Measurements from ENCODE around the gene MAB21L3.

The MAB21L3 gene

DNA sequence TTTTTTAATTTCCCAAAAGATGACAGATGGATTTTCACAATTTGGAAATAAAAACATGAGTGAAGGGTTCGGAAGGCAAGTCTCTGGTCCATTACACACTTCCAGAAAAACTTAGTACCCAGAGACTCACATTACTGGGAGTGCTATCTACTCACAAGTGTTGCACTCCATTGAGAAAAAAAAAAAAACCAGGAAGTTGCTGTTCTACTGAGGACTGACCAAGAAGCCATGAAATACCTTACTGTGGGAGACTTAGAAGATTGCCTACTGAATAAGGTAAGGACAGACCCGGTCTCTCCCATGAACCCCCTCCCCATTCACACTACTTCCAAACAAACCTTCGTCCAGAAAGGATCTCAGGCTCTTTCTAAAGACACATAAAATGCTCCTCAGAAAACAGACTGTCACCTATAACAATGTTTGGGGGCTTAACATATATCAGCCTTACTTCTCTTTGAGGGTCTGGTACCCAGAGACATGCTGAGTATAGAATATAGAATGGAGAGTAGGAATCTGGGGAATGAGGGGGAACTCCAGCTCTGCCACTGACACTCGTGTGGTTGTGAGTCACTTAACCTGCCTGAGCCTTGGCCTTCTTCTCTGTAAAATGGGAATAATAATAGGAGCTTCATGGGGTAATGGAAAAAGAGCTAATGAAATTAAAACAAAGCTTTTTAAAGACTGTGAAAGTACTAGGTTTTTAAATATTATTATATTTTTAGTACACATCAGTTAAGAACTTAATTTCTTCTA is 1.4 kb downstream of the MAB21L3 start:
- no peak for DNase-seq

DNA sequence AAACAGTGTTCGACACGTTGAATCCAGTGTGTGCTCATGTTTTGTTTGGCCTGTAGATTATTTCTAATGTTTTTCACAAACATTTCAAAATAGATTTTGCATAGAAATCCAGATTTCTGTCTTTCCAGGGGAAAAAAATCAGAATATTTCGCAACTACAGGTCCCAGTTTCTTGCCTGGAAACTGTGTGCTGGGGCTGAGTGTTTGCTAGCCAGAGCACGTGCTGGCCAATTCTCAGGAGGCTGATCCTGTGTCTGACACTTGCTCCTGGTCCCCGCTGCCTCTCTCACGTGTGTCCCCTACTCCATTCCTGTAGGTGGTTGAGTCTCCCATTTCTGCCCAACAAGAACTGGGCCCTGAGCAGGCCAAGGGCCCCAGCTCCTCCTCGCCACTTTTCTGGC is 2.4 kb downstream of the MAB21L3 start:
- DNase-seq, result no peak

DNA sequence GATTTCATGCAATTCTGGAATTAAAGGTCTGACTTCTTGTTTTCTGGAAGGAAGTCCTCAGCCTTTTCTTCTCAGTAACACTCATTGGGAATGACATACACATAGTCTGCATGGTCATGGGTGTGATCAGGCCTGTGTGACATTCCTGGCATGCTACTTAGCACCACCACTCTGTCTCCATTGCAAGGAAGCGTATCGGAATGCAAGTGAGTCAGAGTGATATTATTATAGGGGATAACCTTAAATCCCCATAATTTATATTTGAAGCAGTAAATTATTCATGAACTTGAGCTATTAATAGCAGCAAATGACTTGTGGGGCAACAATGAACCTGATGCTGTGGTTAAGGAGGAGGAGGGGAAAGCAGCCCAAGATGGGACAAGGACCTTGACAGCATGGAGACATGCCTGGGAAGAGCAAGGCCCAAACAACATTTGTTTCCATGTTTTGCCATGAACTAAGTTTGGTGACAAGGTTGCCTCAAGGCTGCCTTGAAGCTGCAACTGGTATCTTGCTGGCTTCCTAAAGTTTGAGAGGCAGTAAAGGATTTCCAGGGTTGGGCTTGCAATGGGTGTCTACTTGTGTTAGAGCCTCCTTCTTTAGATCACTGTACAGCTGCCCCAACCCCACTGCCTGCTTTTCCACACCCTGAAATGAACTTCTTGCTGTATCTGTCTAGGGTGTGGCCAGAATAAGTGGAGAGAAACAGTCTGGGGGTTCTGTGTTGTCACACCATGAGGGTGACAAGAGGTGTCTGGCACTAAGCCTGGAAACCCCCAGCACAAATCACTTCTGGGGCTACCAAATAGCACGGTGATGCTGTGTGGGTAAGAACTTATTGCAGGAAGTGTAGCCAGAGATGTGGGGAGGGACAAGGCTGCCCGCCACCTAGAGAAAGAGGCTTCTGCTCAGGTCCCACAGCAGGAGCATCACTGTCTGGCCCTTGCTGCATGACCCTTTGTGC is 4.6 kb downstream of the MAB21L3 start:
- DNase-seq, result no peak

DNA sequence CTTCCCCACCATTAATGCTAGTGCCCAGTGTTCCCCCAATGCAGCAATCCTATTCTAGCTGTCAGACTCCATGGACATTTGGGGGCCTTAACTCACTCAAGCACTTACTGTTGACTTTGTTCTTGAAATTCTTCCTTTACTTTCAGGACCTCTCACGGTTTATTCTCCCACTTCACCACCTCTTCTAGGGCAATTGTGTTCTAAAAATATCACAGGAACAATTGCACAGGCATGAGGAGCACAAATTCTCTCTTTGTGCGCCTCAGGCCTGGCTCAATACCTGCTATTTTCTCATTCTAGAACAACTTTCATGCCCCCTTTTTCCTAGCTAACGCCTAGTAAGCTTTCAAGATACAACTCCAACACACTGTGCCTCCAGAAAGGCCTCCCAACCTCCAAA is 7.3 kb downstream of the MAB21L3 start:
- no peak for DNase-seq

DNA sequence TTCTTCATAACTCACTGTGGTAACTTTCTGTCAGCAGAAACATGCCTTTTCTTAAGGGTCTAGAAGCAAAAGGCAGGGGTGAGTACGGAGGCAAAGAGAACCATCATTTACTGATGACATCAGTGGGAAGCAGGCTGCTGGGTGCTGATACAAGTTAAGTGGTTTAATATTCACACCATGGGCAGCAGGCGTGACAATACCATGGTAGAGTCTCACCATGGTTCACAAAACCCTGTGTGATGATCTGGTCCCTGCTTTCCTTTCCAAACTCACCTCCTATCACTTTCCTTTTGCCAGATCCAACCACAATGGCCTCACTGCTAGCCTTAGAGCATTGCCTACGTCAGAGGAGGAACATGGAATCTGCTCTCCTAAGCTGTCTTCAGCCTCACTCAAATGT is 8.7 kb downstream of the MAB21L3 start:
- DNase-seq, result no peak

DNA sequence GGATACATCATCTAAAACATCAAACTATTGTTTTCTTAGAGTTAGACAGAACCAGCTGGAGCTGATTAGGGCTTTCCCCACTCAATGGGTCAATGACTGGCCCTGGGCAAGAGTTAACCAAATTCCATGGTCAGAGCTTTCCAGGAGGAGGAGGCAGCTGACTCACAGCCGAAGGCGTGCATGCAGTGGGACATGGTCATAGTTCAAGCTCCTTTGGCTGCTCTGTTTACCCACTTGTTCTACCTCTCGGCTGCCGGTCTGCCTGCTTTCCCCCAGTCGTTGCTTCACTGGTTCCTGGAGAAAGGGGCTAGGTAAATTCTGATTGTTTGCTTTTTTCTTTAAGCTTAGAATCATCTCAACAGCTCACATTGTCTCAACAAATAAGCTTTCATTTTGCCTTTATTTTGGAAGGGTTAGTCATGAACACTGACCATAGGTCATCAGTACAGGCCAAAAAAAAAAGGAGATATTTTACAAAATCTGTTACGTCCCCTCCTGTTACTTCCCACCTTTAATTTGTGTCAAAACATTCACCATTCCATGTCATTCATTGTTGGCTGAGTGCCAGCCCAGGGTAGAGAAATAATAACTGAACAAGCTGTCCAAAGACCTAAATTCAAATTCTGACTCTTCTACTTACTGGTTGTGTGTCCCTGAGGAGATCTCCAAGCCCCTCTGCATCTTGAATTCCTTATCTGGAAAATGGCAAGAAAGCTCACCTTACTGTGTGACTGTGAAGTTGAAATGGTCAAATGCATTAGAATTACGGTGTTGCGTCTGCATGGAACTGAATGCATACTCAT is 12.0 kb downstream of the MAB21L3 start:
- DNase-seq, result no peak

DNA sequence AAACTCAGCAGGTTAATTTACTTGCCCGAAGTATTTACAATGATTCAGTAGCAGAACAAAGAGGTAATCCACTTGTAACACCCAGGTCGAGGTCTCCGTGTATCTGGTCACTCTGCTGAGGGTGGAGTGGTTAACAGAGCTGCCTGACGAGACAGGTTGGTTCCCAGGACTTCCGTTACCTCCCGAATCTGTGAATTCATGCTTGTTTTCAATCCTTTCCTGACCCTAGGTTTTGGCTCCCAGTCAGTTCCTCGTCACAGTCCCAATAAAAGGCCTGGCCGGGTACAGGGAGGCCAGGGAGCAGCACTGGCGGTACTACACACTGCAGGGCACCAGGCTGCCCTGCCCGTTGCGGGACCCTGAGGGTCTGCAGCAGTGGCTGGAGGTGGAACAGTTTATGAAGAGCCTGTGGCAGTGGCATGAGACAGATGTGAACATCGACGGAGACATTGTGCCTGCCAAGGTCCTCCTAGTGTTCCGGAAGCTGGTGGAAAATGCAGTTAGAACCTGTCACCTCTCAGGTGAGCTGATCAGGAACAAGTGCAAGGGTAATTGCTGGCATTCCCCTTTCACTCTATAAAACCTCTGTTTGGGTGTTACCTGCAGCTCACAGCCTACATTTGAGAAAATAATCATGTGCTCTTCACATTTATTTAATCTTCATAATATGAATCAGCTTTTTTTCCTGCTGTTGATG is 12.8 kb downstream of the MAB21L3 start:
- no peak for DNase-seq

DNA sequence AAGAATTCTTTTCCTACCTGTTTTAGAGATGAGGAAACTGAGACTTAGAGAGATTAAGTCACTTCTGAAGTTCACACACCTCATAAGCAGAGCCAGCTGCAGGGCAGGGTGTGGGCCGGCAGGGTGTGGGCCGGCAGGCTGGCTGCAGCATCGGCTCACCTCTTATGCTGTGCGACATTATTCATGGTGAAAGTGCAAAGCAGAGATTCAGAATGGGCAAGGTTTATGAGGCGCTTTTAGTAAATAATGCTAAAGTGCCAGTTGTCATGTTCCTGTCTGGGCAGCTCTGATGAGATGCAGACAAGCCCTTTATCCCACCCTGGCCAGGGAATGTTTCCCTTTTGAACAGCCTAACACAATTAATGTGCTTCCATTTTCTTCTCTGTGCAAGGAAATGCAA is 14.6 kb downstream of the MAB21L3 start:
- DNase-seq, result no peak

DNA sequence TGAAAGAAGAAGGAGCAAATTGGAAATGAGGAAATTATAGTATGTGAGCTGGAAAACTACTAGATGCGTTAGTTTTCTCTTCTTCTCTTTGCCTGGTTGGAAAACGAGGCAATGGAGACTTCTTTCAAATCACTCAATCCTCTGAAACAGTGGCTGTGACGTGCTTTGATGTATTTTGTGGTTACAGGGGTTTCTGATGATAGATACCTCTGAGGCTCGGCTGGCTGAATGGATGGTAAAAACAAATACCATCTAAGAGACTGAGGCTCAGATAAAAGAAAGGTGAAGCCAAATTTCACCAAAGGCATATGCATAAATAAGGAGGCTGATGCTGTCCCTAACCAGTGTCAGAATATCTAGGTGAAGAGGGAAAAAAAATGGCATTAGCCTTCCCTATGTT is 15.1 kb downstream of the MAB21L3 start:
- no peak for DNase-seq

DNA sequence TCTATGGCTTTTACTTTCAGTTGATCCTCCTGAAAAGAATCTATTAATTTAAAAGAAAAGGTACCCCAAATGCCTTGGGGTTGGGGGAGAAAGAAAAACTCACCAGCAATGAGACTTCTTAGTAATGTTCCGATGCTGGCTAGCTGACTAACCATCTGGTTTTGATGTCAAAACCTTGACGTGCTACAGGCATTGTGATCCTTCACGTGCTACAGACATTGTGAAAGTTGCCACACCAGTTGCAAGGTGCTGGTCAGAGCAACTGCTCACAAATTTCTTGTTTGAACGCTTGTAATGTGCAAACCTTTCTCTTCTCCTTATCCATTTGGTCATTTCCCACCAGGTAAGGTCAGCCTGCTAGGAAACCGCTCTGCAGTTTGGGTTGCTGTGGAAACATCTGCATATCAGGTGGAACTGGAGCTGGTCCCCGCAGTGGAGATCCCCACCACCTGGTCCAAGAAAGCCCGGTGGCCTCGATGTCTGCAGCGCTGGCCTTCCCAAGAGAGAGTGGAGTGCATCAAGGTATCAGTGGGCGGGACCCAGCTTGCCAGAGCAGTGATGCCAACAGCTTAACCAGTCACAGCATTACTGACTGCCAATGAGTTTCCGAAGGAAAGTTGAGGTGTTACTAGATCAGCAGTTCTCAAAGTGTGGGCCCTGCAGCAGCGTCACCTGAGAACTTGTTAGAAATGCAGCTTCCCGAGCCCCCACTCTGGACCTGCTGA is 16.1 kb downstream of the MAB21L3 start:
- no peak for DNase-seq

DNA sequence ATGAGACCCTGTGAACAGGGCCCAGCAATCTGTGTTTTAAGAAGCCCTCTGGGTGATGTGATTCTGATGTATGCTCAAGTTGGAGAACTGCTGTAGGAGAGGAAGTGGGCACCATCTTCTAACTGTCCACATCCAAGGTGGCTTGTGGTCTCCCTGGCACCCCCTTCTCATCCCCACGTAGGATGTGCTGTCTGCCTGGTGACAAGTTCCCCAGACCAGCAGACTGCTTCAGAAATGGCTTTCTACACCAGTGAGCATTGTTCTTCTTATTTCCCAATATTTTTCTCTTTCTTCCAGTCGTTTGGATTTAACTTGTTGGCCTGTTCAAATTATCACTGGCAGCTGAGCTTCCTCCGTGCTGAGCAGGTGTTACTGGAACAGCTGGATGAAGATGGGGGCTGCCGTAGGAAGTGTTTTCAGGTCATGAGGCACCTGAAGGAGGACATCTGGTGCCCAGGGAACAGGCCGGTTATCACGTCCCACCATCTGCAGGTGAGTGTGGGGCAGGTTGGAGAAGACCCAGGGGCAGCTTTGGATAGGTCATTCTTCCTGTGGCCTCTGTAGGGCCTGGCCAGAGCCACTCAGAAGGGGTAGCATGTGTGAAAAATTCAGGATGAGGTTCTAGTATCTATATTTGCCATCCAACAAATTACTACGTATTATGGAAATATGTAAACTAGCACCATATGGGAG is 16.8 kb downstream of the MAB21L3 start:
- DNase-seq, result no peak

DNA sequence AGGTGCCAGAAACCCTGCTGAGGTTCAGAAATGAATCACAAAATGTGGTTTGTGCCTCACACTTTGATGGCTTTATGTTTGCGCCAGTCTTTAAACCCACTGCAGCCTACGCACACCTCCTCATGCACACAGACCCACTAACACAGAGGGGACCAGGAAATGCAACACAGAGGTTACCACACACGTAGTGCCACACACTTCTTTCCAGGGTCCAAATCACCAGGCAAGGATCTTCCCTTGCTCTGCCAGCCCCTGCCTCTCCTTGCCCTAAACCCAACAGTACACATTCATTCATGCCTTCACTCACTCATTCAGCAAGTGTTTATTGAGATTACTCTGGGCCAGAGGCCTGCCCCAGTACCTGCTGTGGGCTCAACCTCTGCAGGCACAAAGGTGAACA is 17.5 kb downstream of the MAB21L3 start:
- DNase-seq, result peak; percentile 14

DNA sequence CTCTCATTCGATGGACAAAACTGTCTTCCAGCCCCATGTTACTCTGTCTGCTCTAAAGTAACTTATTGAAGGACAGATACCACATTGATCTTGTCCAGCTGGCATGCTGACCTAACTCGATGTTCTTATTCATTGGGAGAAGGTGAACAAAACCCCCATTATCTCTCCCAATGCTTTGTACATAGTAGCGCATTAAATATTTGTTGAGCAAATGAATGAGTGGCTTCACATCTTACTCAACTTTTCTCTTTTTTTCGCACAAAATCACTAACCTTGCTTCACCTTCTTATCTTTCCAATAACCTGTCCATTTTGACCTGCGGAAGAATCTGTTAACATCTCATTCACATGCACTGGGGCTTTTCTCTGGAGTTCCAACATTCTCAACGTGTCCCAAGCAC is 18.3 kb downstream of the MAB21L3 start:
- DNase-seq, result no peak

DNA sequence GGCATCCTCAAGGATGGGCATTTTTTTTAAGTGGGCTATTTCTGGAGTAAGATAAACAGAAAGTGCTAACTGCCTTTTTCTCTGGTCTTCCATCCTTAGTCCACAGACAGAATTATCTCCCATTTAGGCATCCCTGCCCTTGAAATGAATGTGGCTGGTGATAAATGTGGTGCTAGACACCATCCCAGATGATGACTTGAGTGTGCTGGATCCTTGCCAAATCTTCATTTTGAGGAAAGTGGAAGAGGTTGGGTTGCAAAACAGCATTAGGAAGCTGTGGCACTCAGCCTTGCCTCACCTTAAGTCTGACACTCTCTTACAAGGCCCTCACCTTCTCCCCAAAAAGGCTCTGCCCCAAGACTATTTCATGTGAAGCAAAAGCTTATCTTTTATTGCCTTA is 19.2 kb downstream of the MAB21L3 start:
- DNase-seq, result no peak

DNA sequence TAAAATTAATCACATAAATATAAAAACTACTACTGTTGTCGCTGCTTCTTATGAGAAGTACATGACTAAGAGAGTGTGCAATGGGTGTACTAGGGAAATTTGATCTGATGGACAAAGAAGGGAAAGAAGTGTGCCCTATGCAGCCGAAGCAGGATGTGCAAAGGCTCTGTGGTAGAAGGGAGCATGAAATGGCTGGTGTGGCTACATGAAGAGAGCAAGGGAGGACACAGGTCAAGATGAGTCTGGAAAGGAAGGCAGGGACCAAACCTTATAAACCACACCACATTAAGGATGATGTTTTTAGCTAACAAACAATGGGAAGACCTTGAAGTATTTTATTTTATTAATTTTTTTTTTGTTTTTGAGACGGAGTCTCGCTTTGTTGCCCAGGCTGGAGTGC is 20.0 kb downstream of the MAB21L3 start:
- no peak for DNase-seq

DNA sequence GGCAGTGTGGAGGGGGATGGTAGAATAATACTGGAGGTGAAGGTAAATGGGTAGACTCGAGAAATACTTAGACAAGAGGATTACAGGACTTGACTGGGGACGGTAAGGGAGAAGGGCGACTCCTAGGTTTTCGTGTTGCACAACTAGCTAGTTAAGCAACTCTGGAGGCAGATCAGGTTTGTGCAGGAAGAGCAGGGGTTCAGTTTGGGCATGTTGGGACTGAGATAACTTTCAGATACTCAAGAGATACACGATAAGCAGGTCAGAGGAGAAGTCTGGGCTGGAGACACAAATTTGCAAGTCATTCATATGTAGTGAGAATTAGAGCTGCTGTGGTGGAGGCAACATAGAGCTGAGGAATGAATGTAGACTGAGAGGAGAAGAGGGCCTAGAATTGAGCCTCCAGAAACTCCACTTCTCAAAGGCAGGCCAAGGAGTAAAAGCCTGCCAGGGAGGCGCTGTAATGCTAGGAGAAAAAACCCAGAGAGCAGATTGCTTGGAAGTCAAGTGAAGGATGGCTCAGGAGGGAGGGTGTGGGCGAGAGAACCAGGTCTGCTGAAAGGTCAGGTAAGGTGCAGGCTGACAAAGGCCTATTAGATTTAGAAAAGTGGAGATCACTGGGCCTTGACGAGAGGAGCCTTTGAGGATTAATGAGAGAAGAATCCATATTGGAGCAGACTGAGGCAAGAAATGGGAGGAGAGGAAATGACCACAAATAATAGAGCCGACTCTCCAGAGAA is 20.8 kb downstream of the MAB21L3 start:
- no peak for DNase-seq

DNA sequence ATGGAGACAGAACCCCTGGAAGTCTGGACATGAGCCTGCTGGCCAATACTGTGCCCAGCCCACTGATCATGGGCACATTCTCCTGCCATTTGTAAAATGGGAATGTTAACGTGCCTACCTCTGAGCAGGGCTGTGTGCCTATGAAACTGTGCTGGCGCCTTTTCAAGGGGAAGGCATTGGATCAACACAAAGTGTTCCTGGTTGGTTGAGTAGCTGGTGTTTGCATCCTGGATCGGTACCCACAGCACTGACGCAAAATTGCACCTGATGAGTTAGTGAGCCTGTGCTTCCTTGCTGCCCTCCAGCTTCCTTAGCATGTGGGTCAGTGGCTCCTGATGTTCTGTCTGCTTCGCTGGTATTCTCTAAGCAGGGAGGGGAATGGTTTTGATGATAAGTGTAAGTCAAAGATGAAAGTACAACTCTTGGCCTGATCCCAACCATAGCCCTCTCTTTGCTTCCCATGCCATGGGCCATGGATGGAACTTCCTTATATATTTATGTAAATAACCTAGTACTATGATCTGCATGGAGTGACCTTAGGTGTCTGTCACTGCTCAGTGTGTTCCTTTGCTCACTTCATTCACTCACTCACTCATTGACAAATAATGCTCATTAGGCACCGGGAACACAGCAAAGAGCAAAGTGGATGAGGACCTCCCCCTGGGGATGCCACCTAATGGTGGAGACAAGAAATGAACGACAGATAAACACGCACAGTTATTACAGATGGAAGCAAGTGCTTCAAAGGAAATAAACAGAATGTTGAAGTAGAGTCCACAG is 22.7 kb downstream of the MAB21L3 start:
- no peak for DNase-seq

DNA sequence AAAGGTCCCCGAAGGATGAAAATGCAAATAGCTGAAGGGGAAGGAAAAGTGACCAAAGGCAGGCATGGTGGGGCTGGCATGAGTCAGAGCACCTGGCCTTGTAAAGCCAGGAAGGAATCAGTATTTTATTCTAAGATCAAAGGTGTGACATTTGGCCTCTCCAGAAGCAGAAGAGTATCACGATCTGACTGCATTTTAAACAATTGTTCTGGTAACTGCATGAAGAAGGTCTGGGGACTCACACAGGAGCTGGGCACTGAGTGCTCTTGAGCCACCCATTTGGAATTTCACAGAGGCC is 23.2 kb downstream of the MAB21L3 start:
- DNase-seq, result no peak

DNA sequence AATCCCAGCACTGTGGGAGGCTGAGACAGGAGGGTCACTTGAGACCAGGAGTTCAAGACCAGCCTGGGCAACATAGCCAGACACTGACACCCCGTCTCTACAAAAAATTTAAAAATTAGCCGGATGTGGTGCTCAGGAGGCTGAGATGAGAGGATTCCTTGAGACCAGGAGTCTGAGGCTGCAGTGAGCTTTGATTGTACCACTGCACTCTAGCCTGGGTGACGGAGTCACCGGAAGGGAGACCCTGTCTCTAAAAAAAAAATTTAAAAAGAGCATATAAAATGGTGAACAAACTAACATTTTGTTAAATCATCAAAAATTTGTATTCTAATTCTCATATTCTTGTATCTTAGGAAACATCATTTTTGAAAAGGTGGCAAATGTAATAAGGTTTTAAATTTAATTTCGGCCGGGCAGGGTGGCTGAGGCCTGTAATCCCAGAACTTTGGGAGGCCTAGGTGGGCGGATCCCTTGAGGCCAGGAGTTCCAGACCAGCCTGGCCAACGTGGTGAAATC is 27.1 kb downstream of the MAB21L3 start:
- DNase-seq, result no peak
